GM19099 (cell line): ENCODE results near the gene DACT3.

Experiments
- POLR2A ChIP-seq: IDR thresholded peaks from 3 replicates; pipeline ENCODE4 v1.6.1; 2011; ENCODE audit warnings: low read depth; ENCODE audit not compliant: insufficient read length; ENCODE audit errors: extremely low read depth

Gene DACT3

GRCh38 chr19:46602392-46603194 lies 58.4 kb downstream of the DACT3 start:
- no peak for TF ChIP-seq POLR2A

DNA sequence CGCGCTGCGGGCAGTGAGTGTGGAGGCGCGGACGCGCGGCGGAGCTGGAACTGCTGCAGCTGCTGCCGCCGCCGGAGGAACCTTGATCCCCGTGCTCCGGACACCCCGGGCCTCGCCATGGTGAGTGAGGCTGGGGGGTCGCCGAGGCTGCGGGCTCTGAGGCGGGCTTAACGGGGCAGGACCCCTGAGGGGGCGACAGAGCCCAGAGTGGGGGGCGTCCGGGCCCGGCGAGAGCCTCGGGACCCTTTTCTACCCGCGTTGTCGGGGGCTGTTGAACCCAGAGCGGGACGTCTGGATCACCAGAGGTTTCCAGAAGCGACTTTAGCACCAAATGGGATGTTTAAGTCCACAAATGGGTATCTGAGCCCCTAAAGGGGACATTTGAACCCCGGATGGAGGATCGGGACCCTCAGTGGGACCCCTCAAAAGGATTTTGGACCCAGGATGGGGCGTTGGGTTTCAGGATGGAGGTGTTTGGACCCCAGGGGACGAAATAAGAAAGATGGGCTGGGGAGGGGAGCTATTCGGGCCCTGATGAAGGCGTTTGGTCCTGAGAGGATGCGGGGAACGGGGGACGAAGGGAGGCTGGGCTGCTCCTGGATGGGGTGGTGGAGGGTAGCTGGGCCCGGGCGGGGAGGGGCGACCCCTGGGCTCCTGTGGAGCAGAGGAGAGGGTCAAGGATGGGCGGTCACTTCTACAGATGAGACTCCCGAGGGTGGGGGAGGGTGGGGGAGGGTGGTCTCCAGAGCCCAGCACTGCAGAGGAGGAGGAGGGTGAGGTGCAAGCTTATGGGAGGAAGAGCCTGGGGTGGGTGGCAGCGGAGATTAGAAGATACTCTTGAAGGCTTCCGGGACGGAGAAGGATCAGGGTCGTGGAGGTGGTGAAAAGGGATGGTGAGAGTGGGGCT lies 59.4 kb downstream of the DACT3 start, which contains the start of gene CALM3:
Gene CALM3, plus strand, starts transcription at position 13 of the 907 bp plus-strand sequence. Its CDS starts 105 bp downstream, at position 118.
- TF ChIP-seq POLR2A: peak; percentile 88

- TF ChIP-seq POLR2A: peak; percentile 86
Measured at GRCh38 chr19:46600384-46601317, 60.3 kb downstream of the DACT3 start.

DNA sequence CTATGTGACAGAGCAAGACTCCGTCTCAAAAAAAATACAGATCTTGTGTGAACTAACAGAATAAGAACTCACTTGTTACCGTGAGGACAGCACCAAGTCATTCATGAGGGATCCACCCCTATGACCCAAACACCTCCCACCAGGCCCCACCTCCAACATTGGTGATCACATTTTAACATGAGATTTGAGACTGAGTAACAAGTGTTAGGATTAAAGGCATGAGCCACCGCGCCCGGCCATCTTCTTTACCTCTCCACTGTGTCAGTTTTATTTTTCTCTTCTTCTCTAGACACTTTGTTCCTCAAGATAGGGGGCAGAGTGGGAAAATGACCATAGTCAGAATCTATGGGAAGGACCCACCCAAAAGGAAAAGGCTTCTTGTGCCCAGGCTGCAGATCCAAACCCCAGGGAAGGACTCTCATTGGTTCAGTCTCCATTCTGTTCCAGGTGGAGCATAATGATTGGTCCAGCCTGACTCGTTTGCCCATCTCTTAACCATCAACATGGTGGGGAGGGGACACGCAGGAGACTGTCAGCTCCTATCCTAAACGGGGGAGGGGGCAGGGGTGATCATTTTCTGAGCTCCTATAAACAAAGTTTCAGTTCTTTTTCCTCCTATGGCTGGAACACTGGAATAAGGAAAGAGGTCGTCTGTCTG lies 61.1 kb downstream of the DACT3 start:
- no peak for TF ChIP-seq POLR2A

GRCh38 chr19:46598372-46598917 lies 62.5 kb downstream of the DACT3 start:
- no peak for TF ChIP-seq POLR2A
